GM23338 (cell line): Measurements from ENCODE around the gene PDE7B. TPM values are rescaled to one million over a fixed set of nuclear protein-coding genes. Genes with fewer than 3 reads are reported as not detected.

Source experiments
- ATAC-seq: fragments of 200-7000 bp; cut with Tn5 transposase; 3 replicates; pipeline ENCODE4 v1.9.1; 2020
- DNase-seq: peaks from one replicate; pipeline ENCODE4 v3.0.0-alpha.2; 2015; ENCODE audit warnings: low spot score
- H2AFZ ChIP-seq: fragments of 200-600 bp; sonication (generic); 2 replicates; pipeline ENCODE4 v1.8.0; 2016; ENCODE audit warnings: antibody characterized with exemption, mild to moderate bottlenecking, moderate library complexity
- H3F3A ChIP-seq: fragments of 200-600 bp; sonication (generic); replicated peaks from 2 replicates; pipeline ENCODE4 v1.8.0; 2017; ENCODE audit warnings: antibody characterized with exemption, mixed run types, low read depth
- H3K27ac ChIP-seq: fragments of 200-600 bp; sonication (generic); 2 replicates; pipeline ENCODE4 v1.6.1; 2016; ENCODE audit warnings: low read depth
- H3K27me3 ChIP-seq: fragments of 200-600 bp; sonication (generic); 2 replicates; pipeline ENCODE4 v1.8.0; 2016; ENCODE audit warnings: mild to moderate bottlenecking, mixed run types, moderate library complexity; ENCODE audit not compliant: insufficient read depth
- H3K36me3 ChIP-seq: fragments of 200-600 bp; sonication (generic); 2 replicates; pipeline ENCODE4 v1.8.0; 2016; ENCODE audit warnings: mild to moderate bottlenecking; ENCODE audit not compliant: insufficient read depth
- H3K4me1 ChIP-seq: fragments of 200-600 bp; sonication (generic); 2 replicates; pipeline ENCODE4 v1.8.0; 2016; ENCODE audit warnings: mild to moderate bottlenecking, moderate library complexity; ENCODE audit not compliant: insufficient read depth
- H3K4me2 ChIP-seq: fragments of 200-600 bp; sonication (generic); 2 replicates; pipeline ENCODE4 v1.7.1; 2017; ENCODE audit warnings: mixed run types
- H3K4me3 ChIP-seq: fragments of 200-600 bp; sonication (generic); 2 replicates; pipeline ENCODE4 v1.6.1; 2016; ENCODE audit warnings: mixed run types
- H3K79me2 ChIP-seq: fragments of 200-600 bp; sonication (generic); replicated peaks from 2 replicates; pipeline ENCODE4 v1.8.0; 2017; ENCODE audit warnings: mild to moderate bottlenecking; ENCODE audit not compliant: insufficient read depth
- H3K9me2 ChIP-seq: fragments of 200-600 bp; sonication (generic); 2 replicates; pipeline ENCODE4 v1.8.0; 2017; ENCODE audit not compliant: insufficient read depth
- H4K20me1 ChIP-seq: fragments of 200-600 bp; sonication (generic); replicated peaks from 2 replicates; pipeline ENCODE4 v1.8.0; 2017; ENCODE audit warnings: mild to moderate bottlenecking; ENCODE audit not compliant: insufficient read depth
- H3K27ac Mint-ChIP-seq: 2 replicates; pipeline ENCODE4 v1.8.0; 2020; ENCODE audit warnings: inconsistent platforms, mild to moderate bottlenecking, moderate library complexity, mixed read lengths
- H3K27me3 Mint-ChIP-seq: 3 replicates; pipeline ENCODE4 v1.8.0; 2022; ENCODE audit warnings: low read depth, mild to moderate bottlenecking, moderate library complexity, mixed read lengths, inconsistent platforms; ENCODE audit not compliant: insufficient read depth, poor library complexity
- H3K36me3 Mint-ChIP-seq: 3 replicates; pipeline ENCODE4 v1.8.0; 2021; ENCODE audit warnings: low read depth, mild to moderate bottlenecking, inconsistent platforms, moderate library complexity, mixed read lengths
- H3K4me1 Mint-ChIP-seq: 3 replicates; pipeline ENCODE4 v1.8.0; 2020; ENCODE audit warnings: mild to moderate bottlenecking, inconsistent platforms, mixed read lengths
- H3K4me3 Mint-ChIP-seq: 3 replicates; pipeline ENCODE4 v1.8.0; 2021; ENCODE audit warnings: moderate library complexity, mild to moderate bottlenecking, inconsistent platforms, mixed read lengths
- H3K9me3 Mint-ChIP-seq: 3 replicates; pipeline ENCODE4 v1.8.0; 2020; ENCODE audit warnings: moderate library complexity, mild to moderate bottlenecking, inconsistent platforms, mixed read lengths
- CREB1 ChIP-seq: fragments of 250-450 bp; sonication (Bioruptor Pico); IDR thresholded peaks from 2 replicates; pipeline ENCODE4 v1.5.0; 2020; ENCODE audit warnings: low read depth, mild to moderate bottlenecking, moderate library complexity
- CTCF ChIP-seq, 2 experiments: fragments of 200-600 bp in 1 of 2; sonication (generic) in 1 of 2; conservative IDR thresholded peaks; 2 replicates each; pipeline versions ENCODE4 v1.5.1 to v1.6.1; 2016 to 2017; ENCODE audit warnings: antibody characterized with exemption in 2 of 2, low read depth in 2 of 2, mild to moderate bottlenecking in 2 of 2, moderate library complexity in 1 of 2
- ETS1 ChIP-seq: IDR thresholded peaks from 2 replicates; pipeline ENCODE4 v1.6.1; 2016; ENCODE audit warnings: antibody characterized with exemption
- EZH2 ChIP-seq: fragments of 200-600 bp; sonication (generic); IDR thresholded peaks from one replicate; pipeline ENCODE4 v1.8.0; 2017; ENCODE audit warnings: antibody characterized with exemption, mild to moderate bottlenecking, low read depth; ENCODE audit not compliant: unreplicated experiment
- EZH2phosphoT487 ChIP-seq: fragments of 200-600 bp; sonication (generic); IDR thresholded peaks from one replicate; pipeline ENCODE4 v1.8.1; 2018; ENCODE audit warnings: antibody characterized with exemption; ENCODE audit not compliant: unreplicated experiment
- NANOG ChIP-seq: IDR thresholded peaks from 2 replicates; pipeline ENCODE4 v1.6.1; 2016; ENCODE audit warnings: antibody characterized with exemption, borderline replicate concordance
- POLR2AphosphoS5 ChIP-seq: IDR thresholded peaks from 2 replicates; pipeline ENCODE4 v1.6.1; 2016; ENCODE audit warnings: antibody characterized with exemption, low read depth
- REST ChIP-seq: IDR thresholded peaks from one replicate; pipeline ENCODE4 v1.6.1; 2018; ENCODE audit warnings: antibody characterized with exemption; ENCODE audit not compliant: unreplicated experiment
- STAT1 ChIP-seq: IDR thresholded peaks from one replicate; pipeline ENCODE4 v1.6.1; 2016; ENCODE audit warnings: antibody characterized with exemption; ENCODE audit not compliant: unreplicated experiment
- ZNF331 ChIP-seq: fragments of 250-450 bp; sonication (Bioruptor Pico); IDR thresholded peaks from 2 replicates; pipeline ENCODE4 v1.5.0; 2020; ENCODE audit warnings: low read depth, mild to moderate bottlenecking, moderate library complexity
- polyA plus RNA-seq: library from polyadenylated mRNA; unstranded; fragments of >200 nt; fragmentation: Nextera tagmentation; extraction: Ambion mirVana; gene quantifications from 2 replicates; pipeline ENCODE4 v1.2.1, GENCODE V29; 2016
- total RNA-seq: library from RNA; depleted of rRNA; stranded (reverse); fragments of >200 nt; shearing (Covaris generic); gene quantifications from 2 replicates; pipeline ENCODE4 v1.2.3, GENCODE V29; 2014

The PDE7B gene
- total and polyA plus RNA-seq, 2 experiments from 2014 or later, result 0.07 TPM; not detected in 1

GRCh38 chr6:135983093-135983492 is 131.6 kb downstream of the PDE7B start (continued):
- TF ChIP-seq ZNF331 (CRISPR knock-in tag) (no peak), STAT1 (no peak), REST (no peak), EZH2 (no peak)

- Histone ChIP-seq H3K27ac (no peak overlapping the region), H2AFZ (no peak overlapping the region), H3K27me3 (no peaks in the 10 kb centered on the region), H4K20me1 (no peaks in the 10 kb centered on the region), H3K4me3 (no peak overlapping the region), H3K79me2 (no peaks in the 10 kb centered on the region), H3F3A (no peaks in the 10 kb centered on the region), H3K4me2 (no peak overlapping the region), H3K4me1 (no peaks in the 10 kb centered on the region), H3K9me2 (no peaks in the 10 kb centered on the region), H3K36me3 (no peaks in the 10 kb centered on the region)
- Mint-ChIP-seq H3K9me3 (no peaks in the 10 kb centered on the region; the same call in 2 of the 3 replicates), H3K27ac (no peak overlapping the region), H3K4me3 (no peak overlapping the region), H3K36me3 (no peaks in the 10 kb centered on the region), H3K4me1 (no peaks in the 10 kb centered on the region), H3K27me3 (no peaks in the 10 kb centered on the region)
- DNase-seq (no peak), ATAC-seq (no peak)
- TF ChIP-seq POLR2AphosphoS5, result no peak
- TF ChIP-seq CTCF (conservative IDR thresholded peaks at IDR 0.05; ENCODE audit: low read depth in 2 of 2), result no peak
- TF ChIP-seq ZNF331 (CRISPR knock-in tag), result no peak
- TF ChIP-seq REST, result no peak
- no peak for TF ChIP-seq ETS1
- no peak for TF ChIP-seq CREB1 (CRISPR knock-in tag)
- TF ChIP-seq NANOG, result no peak
- no peak for TF ChIP-seq EZH2
- no peak for TF ChIP-seq EZH2phosphoT487
- TF ChIP-seq STAT1, result no peak
These were observed 132.3 kb downstream of the PDE7B start for GRCh38 chr6:135983718-135984343.
